ENCODE measurements around the gene GPC5. TPM values are rescaled to one million over a fixed set of nuclear protein-coding genes. Genes with fewer than 3 reads are reported as not detected.

GPC5 gene
- polyA plus RNA-seq, 1 experiment = not detected

GRCh38 chr13:91698767-91699166 lies 300.3 kb downstream of the GPC5 start:
- POLR2A ChIA-PET = no interaction called here
- CTCF ChIA-PET = interaction anchor here (0.6 kb wide), 1 partner anchor 18 kb away, joined by 3 read pairs; no protein-coding TSS in a partner anchor
- H3K27me3 ChIP-seq (ENCODE audit: control insufficient read depth, insufficient read depth, low read length) = no peaks in the 10 kb centered on the region

DNA sequence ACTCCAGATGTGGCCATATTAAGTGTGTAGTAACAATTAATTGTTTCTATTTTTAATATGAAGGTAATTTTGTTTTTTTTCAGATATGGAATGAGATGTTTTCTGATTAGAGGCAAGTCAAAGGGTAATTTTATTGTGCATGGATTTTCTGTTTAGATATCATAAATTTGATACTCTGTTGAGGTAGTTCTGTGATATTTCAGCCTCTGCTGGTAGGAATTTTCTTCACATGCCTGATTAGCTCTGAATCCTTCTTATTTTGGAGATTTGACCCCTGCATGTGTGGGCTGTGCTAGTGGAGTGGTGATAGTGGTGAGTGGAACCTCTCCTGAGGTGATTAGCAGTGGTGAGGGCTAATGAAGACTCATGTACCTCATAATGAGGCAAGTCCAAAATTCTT lies 301.4 kb downstream of the GPC5 start:
- H3K4me3 ChIP-seq (ENCODE audit: low read depth, low read length) = no peak overlapping the region
- ChIA-PET POLR2A (no interaction called here), CTCF (no interaction called here)
- TF ChIP-seq, protein P1, sequence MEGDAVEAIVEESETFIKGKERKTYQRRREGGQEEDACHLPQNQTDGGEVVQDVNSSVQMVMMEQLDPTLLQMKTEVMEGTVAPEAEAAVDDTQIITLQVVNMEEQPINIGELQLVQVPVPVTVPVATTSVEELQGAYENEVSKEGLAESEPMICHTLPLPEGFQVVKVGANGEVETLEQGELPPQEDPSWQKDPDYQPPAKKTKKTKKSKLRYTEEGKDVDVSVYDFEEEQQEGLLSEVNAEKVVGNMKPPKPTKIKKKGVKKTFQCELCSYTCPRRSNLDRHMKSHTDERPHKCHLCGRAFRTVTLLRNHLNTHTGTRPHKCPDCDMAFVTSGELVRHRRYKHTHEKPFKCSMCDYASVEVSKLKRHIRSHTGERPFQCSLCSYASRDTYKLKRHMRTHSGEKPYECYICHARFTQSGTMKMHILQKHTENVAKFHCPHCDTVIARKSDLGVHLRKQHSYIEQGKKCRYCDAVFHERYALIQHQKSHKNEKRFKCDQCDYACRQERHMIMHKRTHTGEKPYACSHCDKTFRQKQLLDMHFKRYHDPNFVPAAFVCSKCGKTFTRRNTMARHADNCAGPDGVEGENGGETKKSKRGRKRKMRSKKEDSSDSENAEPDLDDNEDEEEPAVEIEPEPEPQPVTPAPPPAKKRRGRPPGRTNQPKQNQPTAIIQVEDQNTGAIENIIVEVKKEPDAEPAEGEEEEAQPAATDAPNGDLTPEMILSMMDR (IDR thresholded peaks at IDR 0.05; ENCODE audit: insufficient read depth, low read depth, low read length) = no peak
- no peaks in the 10 kb centered on the region for H3K27me3 ChIP-seq (ENCODE audit: control insufficient read depth, insufficient read depth, low read length)
- no peak for DNase-seq (ENCODE audit: low read depth)
- no peaks in the 10 kb centered on the region for H3K36me3 ChIP-seq (ENCODE audit: control insufficient read depth, insufficient read depth, low read length)

More at GRCh38 chr13:91698767-91699166, 300.3 kb downstream of the GPC5 start:
- no peak overlapping the region for H3K4me3 ChIP-seq (ENCODE audit: low read depth, low read length)
- no peaks in the 10 kb centered on the region for H3K36me3 ChIP-seq (ENCODE audit: control insufficient read depth, insufficient read depth, low read length)
- DNase-seq (ENCODE audit: low read depth) = no peak
- TF ChIP-seq, protein P1 (IDR thresholded peaks at IDR 0.05; ENCODE audit: insufficient read depth, low read depth, low read length) = no peak

DNA sequence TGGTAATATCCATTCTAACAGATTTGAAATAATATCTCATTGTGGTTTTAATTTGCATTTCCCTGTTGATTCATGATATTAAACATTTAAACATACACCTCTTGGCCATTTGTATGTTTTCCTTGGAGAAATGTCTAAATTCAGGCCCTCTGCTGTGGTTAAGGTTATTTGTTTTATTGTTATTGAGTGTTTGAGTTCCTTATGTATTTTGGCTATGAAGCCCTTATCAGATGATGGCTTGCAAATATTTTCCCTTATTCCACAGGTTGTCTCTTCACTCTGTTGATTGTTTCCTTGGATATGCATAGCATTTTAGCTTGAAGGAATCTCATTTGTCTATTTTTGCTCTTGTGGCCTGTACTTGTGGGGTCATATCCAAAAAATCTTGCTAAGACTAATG lies 303.6 kb downstream of the GPC5 start:
- Histone ChIP-seq H3K36me3 (ENCODE audit: control insufficient read depth, insufficient read depth, low read length) (no peaks in the 10 kb centered on the region), H3K4me3 (ENCODE audit: low read depth, low read length) (no peak overlapping the region), H3K27me3 (ENCODE audit: control insufficient read depth, insufficient read depth, low read length) (no peaks in the 10 kb centered on the region)
- DNase-seq (ENCODE audit: low read depth) = no peak
- POLR2A ChIA-PET = no interaction called here
- TF ChIP-seq, protein P1 (IDR thresholded peaks at IDR 0.05; ENCODE audit: insufficient read depth, low read depth, low read length) = no peak
- CTCF ChIA-PET = no interaction called here

- TF ChIP-seq, protein P1 (IDR thresholded peaks at IDR 0.05; ENCODE audit: insufficient read depth, low read depth, low read length) = no peak
- no peaks in the 10 kb centered on the region for H3K27me3 ChIP-seq (ENCODE audit: control insufficient read depth, insufficient read depth, low read length)
- no peaks in the 10 kb centered on the region for H3K36me3 ChIP-seq (ENCODE audit: control insufficient read depth, insufficient read depth, low read length)
- no peak overlapping the region for H3K4me3 ChIP-seq (ENCODE audit: low read depth, low read length)
- ChIA-PET POLR2A (no interaction called here), CTCF (no interaction called here)
- no peak for DNase-seq (ENCODE audit: low read depth)
These were observed 304.0 kb downstream of the GPC5 start for GRCh38 chr13:91702411-91702810.

DNA sequence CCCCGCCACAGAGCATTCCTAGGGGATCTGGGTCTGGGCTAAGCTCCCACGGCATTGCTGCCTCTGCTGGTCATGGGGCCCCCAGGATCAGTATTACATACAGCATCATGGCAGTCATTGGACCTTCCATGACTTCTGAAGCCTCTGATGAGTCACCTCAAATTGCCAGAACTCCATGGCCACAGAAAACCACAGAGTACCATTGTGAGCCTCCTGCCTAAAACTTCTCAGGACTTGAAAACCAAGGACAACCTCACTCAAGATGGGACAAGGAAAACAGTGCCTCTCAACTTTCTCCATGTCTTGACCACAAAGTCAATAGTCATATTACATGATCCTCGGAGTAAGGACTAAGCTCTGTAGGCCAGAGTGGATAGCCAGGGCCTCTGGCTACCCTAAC lies 306.0 kb downstream of the GPC5 start:
- no peaks in the 10 kb centered on the region for H3K27me3 ChIP-seq (ENCODE audit: control insufficient read depth, insufficient read depth, low read length)
- no peaks in the 10 kb centered on the region for H3K36me3 ChIP-seq (ENCODE audit: control insufficient read depth, insufficient read depth, low read length)
- DNase-seq (ENCODE audit: low read depth) = no peak
- TF ChIP-seq, protein P1 (IDR thresholded peaks at IDR 0.05; ENCODE audit: insufficient read depth, low read depth, low read length) = no peak
- POLR2A ChIA-PET = no interaction called here
- CTCF ChIA-PET = no interaction called here
- no peak overlapping the region for H3K4me3 ChIP-seq (ENCODE audit: low read depth, low read length)
